Cerebellar nuclear complex (tissue), 1 donor: ENCODE data around the gene PCBD1.

Experiments used
- DNase-seq, 2 experiments: peaks; one replicate each; lab custom pipeline; 2025; lab: John Stamatoyannopoulos, UW

PCBD1 gene

GRCh38 chr10:70902661-70903261 is 14.4 kb upstream of the PCBD1 start:
- no peak for DNase-seq

- no peak for DNase-seq
Observed at GRCh38 chr10:70901276-70901878, 13.0 kb upstream of the PCBD1 start.

GRCh38 chr10:70899096-70899495 is 10.7 kb upstream of the PCBD1 start:
- DNase-seq, result no peak

GRCh38 chr10:70898687-70899086 is 10.3 kb upstream of the PCBD1 start:
- DNase-seq, result no peak

- no peak for DNase-seq
Observed at GRCh38 chr10:70896551-70896950, 8.2 kb upstream of the PCBD1 start.

GRCh38 chr10:70894416-70894815 is 6.1 kb upstream of the PCBD1 start:
- no peak for DNase-seq

GRCh38 chr10:70893227-70894006 is 5.1 kb upstream of the PCBD1 start:
- no peak for DNase-seq

GRCh38 chr10:70892631-70893030 is 4.3 kb upstream of the PCBD1 start:
- no peak for DNase-seq

GRCh38 chr10:70891627-70892026 is 3.3 kb upstream of the PCBD1 start:
- DNase-seq, result no peak

- DNase-seq, result no peak
Observed at GRCh38 chr10:70890917-70891431, 2.6 kb upstream of the PCBD1 start.

GRCh38 chr10:70889291-70889690 is 926 bp upstream of the PCBD1 start:
- DNase-seq, result no peak

GRCh38 chr10:70886921-70887665 is 1.3 kb downstream of the PCBD1 start:
- no peak for DNase-seq

GRCh38 chr10:70885931-70886903 is 2.1 kb downstream of the PCBD1 start:
- no peak for DNase-seq

- DNase-seq, result no peak
Observed at GRCh38 chr10:70885481-70885880, 2.9 kb downstream of the PCBD1 start.

- no peak for DNase-seq
Observed at GRCh38 chr10:70884741-70885140, 3.6 kb downstream of the PCBD1 start.

GRCh38 chr10:70880077-70880534 is 8.3 kb downstream of the PCBD1 start:
- peak in 1 of 2 experiments; percentile 50 for DNase-seq

GRCh38 chr10:70879207-70879606 is 9.2 kb downstream of the PCBD1 start:
- DNase-seq, result no peak

GRCh38 chr10:70874061-70874460 is 14.3 kb downstream of the PCBD1 start:
- DNase-seq, result no peak

- DNase-seq, result no peak
Observed at GRCh38 chr10:70872291-70872690, 16.1 kb downstream of the PCBD1 start.

GRCh38 chr10:70866424-70866823 is 21.9 kb downstream of the PCBD1 start:
- DNase-seq, result no peak

GRCh38 chr10:70864935-70865334 is 23.4 kb downstream of the PCBD1 start:
- no peak for DNase-seq
